Measurements from ENCODE around the gene DHRS11.

Gene DHRS11

DNA sequence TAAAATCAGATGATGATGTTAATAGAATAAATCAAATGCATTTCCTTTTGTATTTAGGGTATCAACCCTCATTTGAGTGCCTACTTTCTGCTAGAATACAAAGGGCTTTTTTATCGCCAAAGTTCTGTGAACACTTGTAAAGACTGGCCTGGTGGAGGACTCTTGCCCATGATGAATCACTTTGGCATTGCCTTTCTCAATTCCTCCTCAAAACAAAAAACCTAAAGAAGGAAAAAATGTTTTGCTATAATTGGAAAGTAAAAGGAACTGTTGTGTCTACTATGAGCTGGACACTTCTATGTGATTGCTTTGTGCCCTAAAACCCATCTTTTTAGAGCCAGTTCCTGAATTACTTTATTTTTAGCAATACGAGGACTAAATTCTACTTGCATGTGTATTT is 13.0 kb upstream of the DHRS11 start:
- no peak for DNase-seq (ENCODE audit: low spot score)
- TF ChIP-seq, protein P1, sequence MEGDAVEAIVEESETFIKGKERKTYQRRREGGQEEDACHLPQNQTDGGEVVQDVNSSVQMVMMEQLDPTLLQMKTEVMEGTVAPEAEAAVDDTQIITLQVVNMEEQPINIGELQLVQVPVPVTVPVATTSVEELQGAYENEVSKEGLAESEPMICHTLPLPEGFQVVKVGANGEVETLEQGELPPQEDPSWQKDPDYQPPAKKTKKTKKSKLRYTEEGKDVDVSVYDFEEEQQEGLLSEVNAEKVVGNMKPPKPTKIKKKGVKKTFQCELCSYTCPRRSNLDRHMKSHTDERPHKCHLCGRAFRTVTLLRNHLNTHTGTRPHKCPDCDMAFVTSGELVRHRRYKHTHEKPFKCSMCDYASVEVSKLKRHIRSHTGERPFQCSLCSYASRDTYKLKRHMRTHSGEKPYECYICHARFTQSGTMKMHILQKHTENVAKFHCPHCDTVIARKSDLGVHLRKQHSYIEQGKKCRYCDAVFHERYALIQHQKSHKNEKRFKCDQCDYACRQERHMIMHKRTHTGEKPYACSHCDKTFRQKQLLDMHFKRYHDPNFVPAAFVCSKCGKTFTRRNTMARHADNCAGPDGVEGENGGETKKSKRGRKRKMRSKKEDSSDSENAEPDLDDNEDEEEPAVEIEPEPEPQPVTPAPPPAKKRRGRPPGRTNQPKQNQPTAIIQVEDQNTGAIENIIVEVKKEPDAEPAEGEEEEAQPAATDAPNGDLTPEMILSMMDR (IDR thresholded peaks at IDR 0.05; ENCODE audit: extremely low read depth, missing control alignments) = no peak

DNA sequence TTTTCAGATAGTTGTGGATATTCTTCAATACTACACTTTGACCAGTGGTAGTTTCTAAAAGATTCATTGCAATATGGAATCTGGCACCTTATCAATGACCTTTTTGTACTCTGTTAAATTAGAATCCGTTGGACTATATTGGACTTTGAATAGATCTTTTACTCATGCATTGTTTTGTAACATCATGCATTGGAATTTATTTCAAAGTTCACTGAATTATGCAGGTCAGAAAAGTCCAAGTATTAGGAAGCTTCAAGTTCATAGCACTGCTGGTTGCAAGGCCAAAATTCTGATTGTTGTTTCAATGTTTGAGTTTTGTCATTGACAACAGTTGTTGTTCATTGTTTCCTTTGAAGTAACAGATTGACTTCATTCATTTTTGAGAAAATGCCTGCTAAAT is 7.9 kb upstream of the DHRS11 start:
- DNase-seq (ENCODE audit: low spot score) = no peak

DNA sequence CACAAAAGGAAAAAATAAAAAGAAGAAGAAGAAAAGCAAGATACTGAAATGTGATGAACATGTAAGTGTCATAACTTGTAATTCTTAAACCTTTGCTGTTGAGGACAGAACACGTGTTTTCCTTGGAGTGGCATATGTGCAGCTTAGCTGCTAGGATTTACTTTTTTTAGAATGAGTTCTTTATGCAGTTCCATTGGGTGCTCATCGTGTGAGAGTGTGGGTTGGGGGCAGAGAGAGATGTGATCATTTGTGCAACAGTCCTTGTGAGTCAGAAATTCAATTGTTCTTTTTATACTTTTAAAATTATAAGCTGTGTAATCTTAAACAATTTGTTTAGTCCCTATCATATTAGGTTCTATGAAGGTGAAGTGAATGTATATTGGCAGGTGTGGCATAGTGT is 5.5 kb upstream of the DHRS11 start:
- DNase-seq (ENCODE audit: low spot score) = no peak
- TF ChIP-seq, protein P1 (IDR thresholded peaks at IDR 0.05; ENCODE audit: extremely low read depth, missing control alignments) = no peak

More for the DNA sequence above, 7.9 kb upstream of the DHRS11 start:
- TF ChIP-seq, protein P1 (IDR thresholded peaks at IDR 0.05; ENCODE audit: extremely low read depth, missing control alignments) = no peak

DNA sequence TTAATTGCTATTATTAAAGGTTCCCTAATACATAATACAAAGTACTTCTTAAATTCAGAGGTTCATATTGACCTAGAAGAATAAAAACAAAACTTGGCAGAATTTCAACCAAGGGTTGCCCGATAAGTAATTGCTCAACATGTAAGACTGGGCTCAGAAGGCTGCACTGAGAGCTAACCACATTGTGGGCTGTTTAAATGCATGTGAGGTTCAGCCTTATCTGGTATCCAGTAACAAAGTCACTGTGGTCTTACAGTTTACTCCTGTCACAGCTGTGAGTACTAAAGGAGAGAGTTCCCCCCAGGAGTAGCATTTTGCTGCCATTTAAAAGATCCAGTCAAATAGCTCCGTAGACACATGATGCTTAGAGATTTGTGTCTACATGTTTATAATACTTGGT is 1.6 kb upstream of the DHRS11 start:
- TF ChIP-seq, protein P1 (IDR thresholded peaks at IDR 0.05; ENCODE audit: extremely low read depth, missing control alignments) = no peak
- no peak for DNase-seq (ENCODE audit: low spot score)

DNA sequence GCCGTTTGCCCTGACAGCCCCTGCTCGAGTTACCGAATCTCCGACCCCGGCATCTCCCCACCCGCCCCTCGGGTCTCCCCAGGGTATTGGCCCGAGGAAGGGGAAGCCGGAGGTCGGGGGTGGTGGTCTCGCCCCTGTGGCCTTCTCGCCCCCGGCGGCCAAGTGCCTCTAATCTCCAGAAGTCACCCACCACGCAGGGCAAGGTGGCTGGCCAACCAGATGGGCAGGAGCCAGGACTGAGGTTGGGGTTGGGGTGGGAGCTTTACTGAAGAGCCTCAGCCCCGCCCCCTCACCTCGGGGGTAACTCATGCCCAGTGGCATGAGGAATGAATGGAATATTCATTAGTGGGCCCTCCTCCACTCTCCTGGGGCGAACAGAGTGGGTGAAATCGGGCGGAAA is 637 bp downstream of the DHRS11 start:
- no peak for DNase-seq (ENCODE audit: low spot score)
- TF ChIP-seq, protein P1 (IDR thresholded peaks at IDR 0.05; ENCODE audit: extremely low read depth, missing control alignments) = no peak

DNA sequence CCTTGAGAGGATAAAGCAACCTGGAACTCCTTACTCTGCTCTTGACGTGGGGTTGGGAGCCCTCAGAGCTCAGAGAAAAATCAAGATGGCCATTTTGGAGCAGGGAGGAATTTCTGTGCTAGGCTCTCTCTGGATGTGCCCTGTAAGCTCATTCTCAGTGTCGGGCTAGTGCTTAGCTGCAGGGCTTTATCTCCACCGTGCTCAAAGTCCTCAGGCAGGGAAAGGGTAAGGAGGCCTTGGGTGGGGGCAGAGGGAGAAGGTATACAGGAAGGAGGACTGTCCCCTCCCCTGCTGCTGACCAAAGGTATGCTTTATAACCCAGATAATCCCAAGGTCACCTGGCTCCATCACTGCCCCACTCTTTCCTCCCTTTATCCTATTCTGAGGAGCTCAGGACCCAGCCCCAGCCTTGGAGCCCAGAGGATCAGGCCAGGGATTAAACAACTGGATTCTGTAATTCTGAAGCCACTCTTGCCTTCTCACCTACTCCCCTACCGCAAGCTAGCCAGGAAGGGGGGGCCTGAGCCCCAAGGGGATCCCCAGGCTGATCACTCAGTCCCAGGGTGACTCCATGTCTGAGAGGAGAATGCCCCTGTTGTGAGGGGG is 1.1 kb downstream of the DHRS11 start:
- TF ChIP-seq, protein P1 (IDR thresholded peaks at IDR 0.05; ENCODE audit: extremely low read depth, missing control alignments) = no peak
- DNase-seq (ENCODE audit: low spot score) = no peak

DNA sequence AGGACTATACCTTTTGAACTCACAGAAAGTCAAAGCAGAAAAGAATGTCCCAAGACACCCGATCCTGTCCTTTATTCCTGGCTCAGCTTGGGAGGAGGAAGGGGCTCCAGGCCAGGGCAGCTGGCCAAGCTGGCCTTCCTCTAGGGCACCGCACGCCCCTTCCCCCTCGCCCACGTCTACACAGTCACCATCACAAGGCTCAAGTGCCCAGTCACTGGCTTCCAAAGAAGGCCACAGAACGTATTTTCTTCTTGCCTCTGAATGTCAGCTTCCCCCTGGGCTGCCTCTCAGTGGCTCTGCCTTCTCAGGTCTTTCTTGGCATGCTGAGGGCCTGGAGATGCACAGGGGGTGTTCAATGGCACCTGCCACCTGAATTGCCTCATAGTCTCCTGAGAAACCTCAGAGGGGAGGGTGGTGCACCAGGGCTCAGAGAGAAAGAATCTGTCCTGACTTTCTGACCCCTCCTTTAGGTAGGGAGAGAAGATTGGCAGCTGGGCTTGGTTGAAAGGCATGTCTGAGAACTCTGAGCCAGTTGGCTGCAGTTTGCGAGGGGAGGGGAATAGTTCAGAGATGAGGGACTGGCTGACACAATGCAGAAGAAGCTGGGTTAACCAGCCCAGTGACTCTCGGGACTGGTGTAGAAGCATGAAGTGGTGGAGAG is 2.1 kb downstream of the DHRS11 start:
- no peak for DNase-seq (ENCODE audit: low spot score)
- TF ChIP-seq, protein P1 (IDR thresholded peaks at IDR 0.05; ENCODE audit: extremely low read depth, missing control alignments) = no peak

Measured in GM20000 (cell line).